Stimulated activated CD8-positive, alpha-beta memory T cell treated with anti-CD3 and anti-CD28 coated beads, Interleukin-7, amount 100 ng/mL, for 48 hours (primary cell): Measurements from ENCODE around the gene MRPL49.
"Not testable (repeated sequence)": the region's sequence is repeated elsewhere in the genome, so short reads cannot be mapped to it uniquely, and the experiment has no call there.

Source experiments
- DNase-seq, 2 donors: peaks; one replicate each; pipeline ENCODE4 v3.0.0-alpha.2; 2020; ENCODE audit warnings: low read depth in 1 of 2; ENCODE audit errors: extremely low read depth in 1 of 2

Gene MRPL49

DNA sequence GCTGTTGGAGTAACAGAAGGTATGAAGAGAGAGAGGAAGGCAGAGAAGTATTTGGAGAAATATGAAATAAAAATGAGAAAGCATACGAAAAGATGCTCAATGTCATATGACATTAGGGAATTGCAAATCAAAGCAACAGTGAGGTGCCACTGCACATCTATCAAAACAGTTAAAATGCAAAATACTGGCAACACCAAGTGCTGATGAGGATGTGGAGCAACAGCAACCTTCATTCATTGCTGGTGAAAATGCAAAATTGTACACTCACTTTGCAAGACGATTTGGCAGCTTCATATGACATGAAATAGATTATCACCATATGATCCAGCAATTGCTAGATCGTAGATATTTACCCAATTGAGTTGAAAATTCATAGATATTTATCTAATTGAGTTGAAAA is 38.5 kb downstream of the MRPL49 start:
- no peak for DNase-seq

DNA sequence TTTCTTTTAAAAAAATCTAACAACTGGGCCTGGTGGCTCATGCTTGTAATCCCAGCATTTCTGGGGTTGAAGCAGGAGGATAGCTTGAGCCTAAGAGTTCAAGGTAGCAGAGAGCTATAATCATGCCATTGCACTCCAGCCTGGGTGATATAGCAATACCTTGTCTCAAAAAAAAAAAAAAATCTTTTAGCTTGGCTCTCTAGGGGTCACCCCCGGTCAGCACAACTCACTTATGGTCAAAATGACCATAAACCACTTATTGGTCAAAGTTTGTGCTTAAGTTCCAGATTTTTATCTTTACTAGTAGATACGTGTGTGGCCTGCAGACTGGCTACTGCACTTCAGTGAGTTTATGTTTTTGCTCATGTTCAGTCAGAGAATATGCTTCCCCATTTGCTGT is 41.6 kb downstream of the MRPL49 start:
- DNase-seq = no peak

DNA sequence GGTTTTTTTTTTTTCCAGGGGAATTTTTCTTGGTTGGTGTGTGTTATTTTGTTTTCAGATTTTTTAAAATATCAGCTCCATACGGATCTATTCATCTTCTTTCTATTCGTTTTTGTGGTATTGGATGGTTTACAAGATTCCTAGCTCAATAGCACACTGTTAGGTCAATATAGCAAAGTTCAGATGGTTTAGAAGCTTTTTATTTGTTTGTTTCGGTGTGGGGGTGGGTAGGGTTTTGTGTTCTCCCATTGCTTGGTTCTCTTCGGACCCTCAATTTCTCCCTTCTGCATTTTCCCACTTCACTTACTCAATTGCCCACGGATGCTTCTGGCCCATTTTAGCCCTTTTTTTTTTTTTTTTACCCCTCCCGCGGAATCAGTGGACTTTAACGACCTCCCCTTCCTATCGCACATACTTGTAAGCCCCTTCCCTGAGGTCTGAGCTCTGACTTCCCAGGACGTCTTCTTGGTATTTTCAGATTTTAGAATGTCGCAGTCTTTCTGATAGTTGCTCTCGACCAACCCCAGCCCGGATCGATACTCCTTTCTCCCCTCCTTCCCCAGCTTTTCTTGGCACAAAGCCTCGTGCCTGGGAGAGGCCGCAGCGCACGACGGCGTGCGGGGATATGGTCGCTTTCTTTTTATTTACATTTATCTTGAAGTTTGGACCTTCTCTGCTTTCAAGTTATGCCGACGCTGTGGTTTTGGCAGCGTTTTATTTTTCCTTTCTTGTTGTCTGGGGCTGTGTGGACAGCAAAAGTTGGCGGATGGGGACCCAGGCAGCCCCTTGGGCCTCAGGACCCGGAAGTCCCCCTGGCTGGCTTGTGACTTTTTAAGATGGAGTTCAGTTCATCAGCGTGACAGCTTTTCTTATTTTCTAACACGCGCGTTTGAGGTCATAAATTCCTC is 43.5 kb downstream of the MRPL49 start:
- no peak for DNase-seq

DNA sequence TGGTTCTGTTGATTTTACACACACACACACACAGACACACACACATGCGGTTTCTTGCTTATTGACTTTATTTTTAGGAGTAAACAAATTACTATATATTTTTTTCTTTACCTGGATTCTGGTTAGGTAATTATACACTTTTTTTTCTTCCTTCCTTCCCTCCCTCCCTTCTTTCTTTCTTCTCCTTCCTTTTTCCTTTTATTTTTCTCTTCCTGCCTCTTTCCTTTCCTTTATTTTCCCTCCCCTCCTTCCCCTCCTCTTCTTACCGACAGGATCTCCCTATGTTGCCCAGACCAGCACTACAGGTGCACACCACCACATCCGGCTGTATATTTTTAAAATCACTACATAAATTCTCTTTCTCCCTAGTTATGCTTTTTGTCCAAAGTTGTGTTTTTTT is 44.8 kb downstream of the MRPL49 start:
- DNase-seq = no peak

DNA sequence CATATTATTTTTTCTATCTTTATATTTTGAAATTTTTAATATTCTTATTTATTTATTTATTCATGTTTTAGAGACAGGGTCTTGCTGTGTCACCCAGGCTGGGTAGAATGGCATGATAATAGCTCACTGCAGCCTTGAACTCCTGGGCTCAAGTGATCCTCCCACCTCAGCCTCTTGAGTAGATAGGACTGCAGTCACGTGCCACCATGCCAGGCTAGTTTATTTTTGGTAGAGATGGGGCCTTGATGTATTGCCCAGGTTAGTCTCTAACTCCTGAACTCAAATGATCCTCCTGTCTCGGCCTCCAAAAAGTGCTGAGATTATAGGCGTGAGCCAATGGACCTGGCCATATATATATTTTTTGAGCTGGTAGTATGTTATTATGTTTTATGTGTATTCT is 45.5 kb downstream of the MRPL49 start:
- no peak for DNase-seq

DNA sequence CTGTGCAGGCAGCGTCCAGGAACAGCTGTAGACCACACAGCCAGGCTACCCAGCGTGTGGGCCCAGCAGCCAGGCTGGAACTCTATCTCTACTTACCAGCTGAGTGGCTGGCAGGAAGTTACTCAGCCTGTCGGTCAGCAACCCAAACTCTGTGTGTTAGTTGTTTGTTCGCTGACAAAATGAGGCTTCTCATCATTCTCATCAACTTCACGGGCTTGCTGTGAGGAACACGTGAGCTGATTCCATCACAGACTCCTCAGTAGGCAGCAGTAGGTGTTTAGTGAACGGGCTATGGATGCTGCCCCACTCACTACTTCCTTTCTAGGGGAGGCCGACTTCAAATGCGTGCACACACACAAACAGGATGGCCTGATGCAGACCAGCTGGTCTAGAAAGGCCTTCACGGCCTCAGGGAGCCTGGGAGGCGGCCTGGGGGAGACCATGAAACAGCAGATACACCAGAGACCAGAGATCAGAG is 47.1 kb downstream of the MRPL49 start:
- no peak for DNase-seq

DNA sequence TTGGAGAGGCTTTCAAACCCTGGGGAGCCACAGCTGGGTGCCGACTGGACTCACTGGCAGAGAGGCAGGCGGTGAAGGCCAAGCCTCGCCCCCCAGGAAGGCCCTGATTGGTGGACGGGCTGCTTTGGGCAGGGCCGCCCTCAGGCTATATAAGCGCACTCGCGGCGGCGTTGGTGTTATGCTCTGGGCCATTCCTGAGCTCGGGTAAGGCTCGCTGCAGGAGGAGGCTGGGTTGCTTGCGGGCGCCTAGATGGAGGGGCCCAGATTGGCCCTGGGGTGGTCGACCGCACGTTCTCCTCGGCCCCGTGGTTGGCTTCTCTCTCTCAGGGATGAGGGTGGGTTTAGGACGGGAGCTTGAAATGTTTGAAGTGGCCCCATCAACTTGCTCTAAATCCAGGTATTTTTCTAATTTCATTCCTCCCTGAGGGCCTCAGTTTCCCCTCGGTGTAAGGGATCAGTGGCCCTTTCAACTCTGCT is 48.0 kb downstream of the MRPL49 start, which contains the start of gene SPDYC:
Gene SPDYC, plus strand, starts transcription at position 176 of the 477 bp plus-strand sequence. CDS start 1,125 bp downstream, outside the sequence.
- DNase-seq = no peak

DNA sequence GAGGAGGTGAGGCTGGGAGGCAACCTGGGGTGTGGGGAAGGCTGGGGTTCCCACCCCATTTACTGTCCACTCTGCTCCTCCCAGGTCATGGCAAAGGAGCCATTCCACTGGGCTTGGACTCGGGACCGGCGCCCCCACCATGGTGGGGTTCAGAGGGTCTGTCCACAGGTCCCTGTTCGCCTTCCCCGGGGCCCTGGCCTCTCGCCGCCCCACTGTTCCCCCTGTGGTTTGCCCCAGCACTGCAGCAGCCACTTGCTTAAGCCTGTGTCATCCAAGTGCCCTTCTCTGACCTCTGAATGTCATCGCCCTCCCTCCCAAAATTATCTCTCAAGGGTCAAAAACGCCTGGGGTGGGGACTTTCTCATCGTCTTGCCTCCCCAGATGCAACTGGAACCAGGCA is 50.5 kb downstream of the MRPL49 start:
- no peak for DNase-seq

DNA sequence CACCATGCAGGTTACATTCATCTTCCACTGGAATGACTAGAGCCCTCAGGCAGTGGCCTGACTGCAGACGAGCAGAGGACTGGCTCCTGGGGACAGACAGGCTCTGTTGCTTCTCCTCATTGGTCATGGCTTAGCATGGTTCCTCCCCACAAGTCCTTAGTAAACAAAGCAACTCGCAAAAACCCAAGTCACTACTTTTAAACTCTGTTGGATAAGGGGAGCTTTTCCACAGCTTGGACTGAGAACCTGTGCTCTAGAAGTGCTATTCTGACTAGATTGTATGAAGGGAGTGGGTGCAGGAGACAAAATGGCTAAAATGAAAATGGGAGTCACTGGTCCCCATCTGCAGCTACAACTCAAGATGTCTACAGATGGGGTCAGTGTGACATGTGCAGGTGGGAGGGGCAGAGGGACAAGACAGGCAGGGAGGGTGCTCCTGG is 52.5 kb downstream of the MRPL49 start:
- not testable (repeated sequence) for DNase-seq
